Measurements from ENCODE around the gene ORM2. TPM values are rescaled to one million over a fixed set of nuclear protein-coding genes. Genes with fewer than 3 reads are reported as not detected.

The ORM2 gene
- total RNA-seq, 2 experiments from 2014 or later: not detected

DNA sequence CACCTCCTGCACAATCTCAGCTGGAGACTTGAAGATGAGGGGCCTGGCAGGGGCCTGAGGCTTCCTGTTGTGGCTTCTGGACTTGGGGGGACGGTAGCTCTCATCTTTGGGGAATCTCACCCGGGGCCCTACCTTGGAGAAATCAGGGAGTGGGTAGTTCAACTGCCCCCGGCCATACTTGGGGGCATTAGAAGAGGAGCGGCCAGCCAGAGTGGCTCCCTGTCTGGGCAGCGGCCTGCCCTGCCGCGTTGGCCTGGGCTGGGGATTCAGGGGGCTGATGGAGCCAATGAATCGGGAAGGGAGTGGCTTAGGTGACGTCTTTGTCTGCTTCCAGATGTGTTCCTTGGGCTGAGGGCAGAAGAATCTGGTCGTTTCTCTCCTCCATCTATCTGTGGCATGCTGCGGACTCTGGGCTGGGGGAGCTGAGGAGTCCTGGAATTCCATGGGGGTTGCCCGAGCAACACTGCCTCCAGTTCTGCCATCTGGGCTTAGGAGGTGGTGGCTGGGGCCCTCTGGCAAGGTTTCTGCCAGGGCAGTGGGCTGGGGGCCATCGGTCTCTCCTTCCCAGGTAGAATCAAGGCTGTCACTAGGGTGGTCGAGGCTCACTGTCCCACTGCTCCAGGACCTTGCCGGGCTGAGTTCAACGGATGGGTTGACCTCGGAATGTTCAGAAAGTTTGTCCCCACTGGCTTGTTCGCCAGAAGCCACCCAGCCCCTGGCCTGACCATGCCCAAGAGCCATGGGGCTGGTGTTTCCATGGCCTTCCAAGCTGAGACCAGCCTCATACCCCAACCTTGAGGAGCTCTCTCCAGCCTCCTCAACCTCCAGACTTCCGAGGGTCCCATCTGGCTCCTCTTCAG, 47.1 kb downstream of the ORM2 start:
- H3K4me1 Mint-ChIP-seq: peaks cover 88% of the 10 kb centered on the region
- H3K36me3 Mint-ChIP-seq (ENCODE audit: low read depth): peaks cover 87% of the 10 kb centered on the region
- POLR2A ChIA-PET: interaction anchor here (1.2 kb wide), 1 partner anchor 11 kb away, joined by 3 read pairs; the partner anchor contains the start of gene AKNA
- CTCF ChIA-PET: interaction anchor here (1.5 to 2.1 kb wide), 4 partner anchors 9 to 37 kb away, joined by 3 to 9 read pairs (median 6); no protein-coding TSS in a partner anchor
- no peak overlapping the region for H3K4me3 Mint-ChIP-seq
- H3K9me3 Mint-ChIP-seq: no peaks in the 10 kb centered on the region
- H3K27me3 Mint-ChIP-seq: no peaks in the 10 kb centered on the region
- DNase-seq: no peak
- H3K27ac Mint-ChIP-seq: peak overlapping the region; percentile 86

GRCh38 chr9:114378016-114378415, 48.3 kb downstream of the ORM2 start:
- DNase-seq: no peak
- Mint-ChIP-seq H3K4me1 (peaks cover 89% of the 10 kb centered on the region), H3K4me3 (peak overlapping the region; percentile 25), H3K36me3 (ENCODE audit: low read depth) (peaks cover 89% of the 10 kb centered on the region), H3K27ac (peak overlapping the region; percentile 86), H3K9me3 (no peaks in the 10 kb centered on the region), H3K27me3 (no peaks in the 10 kb centered on the region)
- POLR2A ChIA-PET: interaction anchor here (1.2 kb wide), 1 partner anchor 10 kb away, joined by 3 read pairs; the partner anchor contains the start of gene AKNA
- CTCF ChIA-PET: interaction anchor here (1.5 to 2.1 kb wide), 3 partner anchors 8 to 38 kb away, joined by 3 to 9 read pairs (median 4); no protein-coding TSS in a partner anchor

GRCh38 chr9:114378883-114379282, 49.2 kb downstream of the ORM2 start:
- peak overlapping the region; percentile 86 for H3K27ac Mint-ChIP-seq
- H3K4me1 Mint-ChIP-seq: peaks cover 86% of the 10 kb centered on the region
- no peaks in the 10 kb centered on the region for H3K27me3 Mint-ChIP-seq
- ChIA-PET CTCF (interaction anchor here (1.2 to 1.5 kb wide), 3 partner anchors 11 to 15 kb away, joined by 3 to 7 read pairs (median 4); no protein-coding TSS in a partner anchor), POLR2A (no interaction called here)
- no peak for DNase-seq
- H3K4me3 Mint-ChIP-seq: no peak overlapping the region
- peaks cover 89% of the 10 kb centered on the region for H3K36me3 Mint-ChIP-seq (ENCODE audit: low read depth)
- no peaks in the 10 kb centered on the region for H3K9me3 Mint-ChIP-seq

Other genes with a start within 250 kb of the ORM2 start
- gene KIF12, start 230.6 kb upstream of the ORM2 start, total RNA-seq: not detected
- under 1 TPM; 0.15 to 0.22 TPM for gene COL27A1, start 174.3 kb upstream of the ORM2 start, total RNA-seq
- not detected for gene ORM1, start 6.8 kb upstream of the ORM2 start, total RNA-seq
- gene AKNA, start 58.1 kb downstream of the ORM2 start, total RNA-seq: 100 to 1,000 TPM; 300 to 364 TPM
- gene WHRN, start 175.6 kb downstream of the ORM2 start, total RNA-seq: 1 to 10 TPM in 1 of 2 experiments, under 1 TPM in 1; 0.64 to 1.2 TPM

All from activated CD4-positive, alpha-beta T cell treated with anti-CD3 and anti-CD28 coated beads, Interleukin-2, amount 10 ng/mL, durations not matched to agents 7 days and 5 days (primary cell).